Measurements from ENCODE around the gene ADK. TPM values are rescaled to one million over a fixed set of nuclear protein-coding genes. Genes with fewer than 3 reads are reported as not detected.
"Not testable (repeated sequence)": the region's sequence is repeated elsewhere in the genome, so short reads cannot be mapped to it uniquely, and the experiment has no call there.

The ADK gene
- total RNA-seq, 2 donors from 2014 or later, result 34.7 to 36.8 TPM

DNA sequence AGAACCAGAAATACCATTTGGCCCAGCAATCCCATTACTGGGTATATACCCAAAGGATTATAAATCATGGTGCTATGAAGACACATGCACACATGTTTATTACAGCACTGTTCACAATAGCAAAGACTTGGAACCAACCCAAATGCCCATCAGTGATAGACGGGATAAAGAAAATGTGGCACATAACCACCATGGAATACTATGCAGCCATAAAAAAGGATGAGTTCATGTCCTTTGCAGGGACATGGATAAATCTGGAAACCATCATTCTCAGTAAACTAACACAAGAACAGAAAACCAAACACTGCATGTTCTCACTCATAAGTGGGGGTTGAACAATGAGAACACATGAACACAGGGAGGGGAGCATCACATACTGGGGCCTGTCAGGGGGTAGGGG, 306.5 kb downstream of the ADK start:
- DNase-seq, result not testable (repeated sequence)

GRCh38 chr10:74460812-74461211, 309.8 kb downstream of the ADK start:
- no peaks in the 10 kb centered on the region for H3K27me3 Mint-ChIP-seq
- DNase-seq (no peak), ATAC-seq (no peak)
- peaks cover 7% of the 10 kb centered on the region for H3K36me3 Mint-ChIP-seq (ENCODE audit: low read depth)
- H3K27ac Mint-ChIP-seq, result no peak overlapping the region
- no peak overlapping the region for H3K4me3 Mint-ChIP-seq
- peaks cover 2% of the 10 kb centered on the region for H3K4me1 Mint-ChIP-seq
- no peaks in the 10 kb centered on the region for H3K9me3 ChIP-seq (ENCODE audit: control insufficient read depth, low read length, poor library complexity, severe bottlenecking)

More for the DNA sequence above, 306.5 kb downstream of the ADK start:
- ATAC-seq; H3K27ac Mint-ChIP-seq; H3K36me3 Mint-ChIP-seq (ENCODE audit: low read depth); H3K27me3 Mint-ChIP-seq; H3K4me3 Mint-ChIP-seq; H3K4me1 Mint-ChIP-seq; H3K9me3 ChIP-seq (ENCODE audit: control insufficient read depth, low read length, poor library complexity, severe bottlenecking): not testable (repeated sequence)

GRCh38 chr10:74474022-74474713, 323.1 kb downstream of the ADK start:
- no peaks in the 10 kb centered on the region for H3K9me3 ChIP-seq (ENCODE audit: control insufficient read depth, low read length, poor library complexity, severe bottlenecking)
- Mint-ChIP-seq H3K27me3 (no peaks in the 10 kb centered on the region), H3K4me1 (peaks cover 8% of the 10 kb centered on the region), H3K4me3 (no peak overlapping the region), H3K27ac (no peak overlapping the region), H3K36me3 (ENCODE audit: low read depth) (peaks cover 3% of the 10 kb centered on the region)
- DNase-seq (no peak), ATAC-seq (no peak)

DNA sequence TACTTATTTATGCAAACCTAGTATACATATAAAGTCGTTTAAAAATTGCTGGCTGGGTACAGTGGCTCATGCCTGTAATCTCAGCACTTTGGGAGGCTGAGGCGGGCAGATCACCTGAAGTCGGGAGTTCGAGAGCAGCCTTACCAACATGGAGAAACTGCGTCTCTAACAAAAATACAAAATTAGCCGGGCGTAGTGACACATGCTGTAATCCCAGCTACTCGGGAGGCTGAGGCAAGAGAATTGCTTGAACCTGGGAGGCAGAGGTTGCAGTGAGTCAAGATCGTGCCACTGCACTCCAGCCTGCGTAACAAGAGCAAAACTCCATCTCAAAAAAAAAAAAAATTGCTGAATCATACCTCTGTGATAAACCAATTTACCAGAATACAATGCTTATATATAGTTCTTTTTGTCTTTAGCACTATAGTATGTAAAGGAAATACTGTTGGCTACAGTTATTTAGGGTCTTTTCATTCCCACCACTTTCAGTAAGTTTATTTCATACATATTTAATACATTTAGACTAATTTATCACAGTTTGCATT, 325.2 kb downstream of the ADK start:
- H3K27me3 Mint-ChIP-seq; DNase-seq; H3K27ac Mint-ChIP-seq; ATAC-seq; H3K36me3 Mint-ChIP-seq (ENCODE audit: low read depth); H3K4me3 Mint-ChIP-seq; H3K9me3 ChIP-seq (ENCODE audit: control insufficient read depth, low read length, poor library complexity, severe bottlenecking); H3K4me1 Mint-ChIP-seq: not testable (repeated sequence)

- H3K4me3 Mint-ChIP-seq, result no peak overlapping the region
- no peak overlapping the region for H3K27ac Mint-ChIP-seq
- H3K4me1 Mint-ChIP-seq, result peaks cover 4% of the 10 kb centered on the region
- peaks cover 3% of the 10 kb centered on the region for H3K9me3 ChIP-seq (ENCODE audit: control insufficient read depth, low read length, poor library complexity, severe bottlenecking)
- no peak for DNase-seq
- H3K36me3 Mint-ChIP-seq (ENCODE audit: low read depth), result peaks cover 12% of the 10 kb centered on the region
- no peak for ATAC-seq
- H3K27me3 Mint-ChIP-seq, result no peaks in the 10 kb centered on the region
Observed at GRCh38 chr10:74480778-74481177, 329.8 kb downstream of the ADK start.

DNA sequence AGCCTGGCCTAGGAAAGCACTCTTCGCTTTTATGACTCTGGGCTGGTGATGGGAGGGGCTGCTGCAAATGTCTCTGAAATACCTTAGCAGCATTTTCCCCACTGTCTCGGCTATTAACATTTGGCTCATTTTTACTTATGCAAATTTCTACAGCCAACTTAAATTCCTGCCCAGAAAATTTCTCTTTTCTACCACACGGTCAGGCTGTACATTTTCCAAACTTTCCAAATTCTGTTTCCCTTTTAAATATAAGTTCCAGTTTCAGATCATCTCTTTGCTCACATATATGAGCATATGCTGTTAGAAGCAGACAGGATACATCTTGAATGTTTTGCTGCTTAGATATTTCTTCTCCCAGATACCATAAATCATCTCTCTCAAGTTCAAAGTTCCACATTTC, 332.3 kb downstream of the ADK start:
- Mint-ChIP-seq H3K36me3 (ENCODE audit: low read depth) (peaks cover 12% of the 10 kb centered on the region), H3K4me1 (peaks cover 4% of the 10 kb centered on the region), H3K27me3 (no peaks in the 10 kb centered on the region), H3K4me3 (no peak overlapping the region), H3K27ac (no peak overlapping the region)
- peaks cover 3% of the 10 kb centered on the region for H3K9me3 ChIP-seq (ENCODE audit: control insufficient read depth, low read length, poor library complexity, severe bottlenecking)
- DNase-seq (no peak), ATAC-seq (no peak)

DNA sequence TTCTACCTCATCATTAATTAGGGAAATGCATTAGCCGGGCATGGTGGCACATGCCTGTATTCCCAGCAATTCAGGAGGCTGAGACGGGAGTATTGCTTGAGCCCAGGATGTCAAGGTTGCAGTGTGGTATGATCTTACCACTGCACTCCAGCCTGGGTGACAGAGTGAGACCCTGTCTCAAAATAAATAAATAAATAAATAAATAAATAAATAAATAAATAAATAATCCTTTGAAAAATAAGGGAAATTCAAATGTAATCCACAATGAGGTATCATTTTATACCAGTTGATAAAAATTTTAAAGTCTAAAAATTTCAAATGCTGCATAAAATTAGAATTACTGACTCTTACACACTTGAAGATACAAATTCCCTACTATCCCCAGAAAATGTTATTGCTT, 334.3 kb downstream of the ADK start:
- Mint-ChIP-seq H3K36me3 (ENCODE audit: low read depth) (peaks cover 12% of the 10 kb centered on the region), H3K27ac (no peak overlapping the region), H3K4me1 (no peaks in the 10 kb centered on the region), H3K4me3 (no peak overlapping the region), H3K27me3 (no peaks in the 10 kb centered on the region)
- H3K9me3 ChIP-seq (ENCODE audit: control insufficient read depth, low read length, poor library complexity, severe bottlenecking), result peaks cover 3% of the 10 kb centered on the region
- DNase-seq (no peak), ATAC-seq (no peak)

GRCh38 chr10:74486659-74487058, 335.6 kb downstream of the ADK start:
- peaks cover 3% of the 10 kb centered on the region for H3K9me3 ChIP-seq (ENCODE audit: control insufficient read depth, low read length, poor library complexity, severe bottlenecking)
- Mint-ChIP-seq H3K27me3 (no peaks in the 10 kb centered on the region), H3K4me3 (no peak overlapping the region), H3K27ac (no peak overlapping the region), H3K4me1 (peaks cover 2% of the 10 kb centered on the region), H3K36me3 (ENCODE audit: low read depth) (peaks cover 8% of the 10 kb centered on the region)
- DNase-seq (no peak), ATAC-seq (no peak)

GRCh38 chr10:74488907-74489306, 337.9 kb downstream of the ADK start:
- H3K9me3 ChIP-seq (ENCODE audit: control insufficient read depth, low read length, poor library complexity, severe bottlenecking), result no peaks in the 10 kb centered on the region
- ATAC-seq (no peak), DNase-seq (no peak)
- no peaks in the 10 kb centered on the region for H3K36me3 Mint-ChIP-seq (ENCODE audit: low read depth)
- H3K4me1 Mint-ChIP-seq, result peaks cover 2% of the 10 kb centered on the region
- no peak overlapping the region for H3K4me3 Mint-ChIP-seq
- no peaks in the 10 kb centered on the region for H3K27me3 Mint-ChIP-seq
- H3K27ac Mint-ChIP-seq, result no peak overlapping the region

DNA sequence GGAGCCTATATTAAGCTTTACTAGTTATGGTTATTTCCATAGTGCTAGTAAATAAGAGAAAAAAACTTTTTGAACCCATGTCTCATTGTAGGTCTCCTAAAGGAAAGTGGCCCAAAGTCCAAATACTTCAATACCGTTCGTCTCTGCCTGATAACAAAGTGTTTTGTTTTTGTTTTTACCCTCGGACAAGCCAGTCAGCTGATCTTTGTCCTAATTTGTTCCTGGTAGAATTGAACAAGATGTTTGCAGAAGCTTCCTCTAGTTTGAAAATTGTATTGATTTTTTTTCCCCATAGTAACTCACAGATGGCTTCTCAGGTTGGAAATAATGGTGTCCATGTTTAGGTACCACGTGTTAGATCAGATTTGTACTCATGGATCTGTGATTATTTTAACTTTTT, 339.5 kb downstream of the ADK start:
- Mint-ChIP-seq H3K27me3 (no peaks in the 10 kb centered on the region), H3K36me3 (ENCODE audit: low read depth) (no peaks in the 10 kb centered on the region), H3K4me3 (no peak overlapping the region), H3K4me1 (peaks cover 2% of the 10 kb centered on the region), H3K27ac (no peak overlapping the region)
- DNase-seq, result no peak
- H3K9me3 ChIP-seq (ENCODE audit: control insufficient read depth, low read length, poor library complexity, severe bottlenecking), result no peaks in the 10 kb centered on the region
- ATAC-seq, result no peak

GRCh38 chr10:74491014-74491413, 340.0 kb downstream of the ADK start:
- ATAC-seq (no peak), DNase-seq (no peak)
- Mint-ChIP-seq H3K4me1 (peaks cover 2% of the 10 kb centered on the region), H3K36me3 (ENCODE audit: low read depth) (no peaks in the 10 kb centered on the region), H3K4me3 (no peak overlapping the region), H3K27ac (no peak overlapping the region), H3K27me3 (no peaks in the 10 kb centered on the region)
- H3K9me3 ChIP-seq (ENCODE audit: control insufficient read depth, low read length, poor library complexity, severe bottlenecking), result no peaks in the 10 kb centered on the region

GRCh38 chr10:74496276-74496675, 345.3 kb downstream of the ADK start:
- H3K27ac Mint-ChIP-seq; H3K4me1 Mint-ChIP-seq; ATAC-seq; H3K4me3 Mint-ChIP-seq; H3K27me3 Mint-ChIP-seq; H3K9me3 ChIP-seq (ENCODE audit: control insufficient read depth, low read length, poor library complexity, severe bottlenecking); DNase-seq; H3K36me3 Mint-ChIP-seq (ENCODE audit: low read depth): not testable (repeated sequence)

DNA sequence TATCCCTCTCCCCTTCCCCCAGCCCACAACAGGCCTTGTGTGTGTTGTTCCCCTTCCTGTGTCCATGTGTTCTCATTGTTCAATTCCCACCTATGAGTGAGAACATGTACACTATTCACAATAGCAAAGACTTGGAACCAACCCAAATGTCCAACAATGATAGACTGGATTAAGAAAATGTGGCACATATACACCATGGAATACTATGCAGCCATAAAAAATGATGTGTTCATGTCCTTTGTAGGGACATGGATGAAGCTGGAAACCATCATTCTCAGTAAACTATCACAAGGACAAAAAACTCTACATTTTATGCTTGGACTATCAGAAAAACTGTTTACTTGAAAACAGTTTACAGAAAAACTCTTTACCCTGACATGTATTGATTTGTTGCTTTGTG, 347.6 kb downstream of the ADK start:
- not testable (repeated sequence) for DNase-seq; H3K27me3 Mint-ChIP-seq; H3K4me1 Mint-ChIP-seq; H3K4me3 Mint-ChIP-seq; H3K9me3 ChIP-seq (ENCODE audit: control insufficient read depth, low read length, poor library complexity, severe bottlenecking); ATAC-seq; H3K27ac Mint-ChIP-seq; H3K36me3 Mint-ChIP-seq (ENCODE audit: low read depth)

GRCh38 chr10:74500026-74500704, 349.1 kb downstream of the ADK start:
- DNase-seq (no peak), ATAC-seq (no peak)
- H3K27me3 Mint-ChIP-seq, result no peaks in the 10 kb centered on the region
- no peak overlapping the region for H3K27ac Mint-ChIP-seq
- H3K4me3 Mint-ChIP-seq, result no peak overlapping the region
- peaks cover 6% of the 10 kb centered on the region for H3K4me1 Mint-ChIP-seq
- no peaks in the 10 kb centered on the region for H3K36me3 Mint-ChIP-seq (ENCODE audit: low read depth)
- peaks cover 3% of the 10 kb centered on the region for H3K9me3 ChIP-seq (ENCODE audit: control insufficient read depth, low read length, poor library complexity, severe bottlenecking)

Data from T-helper 17 cell (primary cell).